Suppressor macrophage treated with lipopolysaccharide for 1 hour (primary cell): ENCODE results near the gene PHC2.
A peak's percentile ranks its signal among the peaks of the same experiment; 100 is the strongest.
"Not testable (repeated sequence)": the region's sequence is repeated elsewhere in the genome, so short reads cannot be mapped to it uniquely, and the experiment has no call there.

Experiments
- DNase-seq, 3 donors: peaks; one replicate each; pipeline ENCODE4 v3.0.0-alpha.2; 2020 to 2022

The PHC2 gene

GRCh38 chr1:33306653-33307493 lies 124.0 kb downstream of the PHC2 start:
- peak; percentile 24 to 40 (median 26) for DNase-seq

- no peak for DNase-seq
These were observed 124.9 kb downstream of the PHC2 start for GRCh38 chr1:33305816-33306652.

DNA sequence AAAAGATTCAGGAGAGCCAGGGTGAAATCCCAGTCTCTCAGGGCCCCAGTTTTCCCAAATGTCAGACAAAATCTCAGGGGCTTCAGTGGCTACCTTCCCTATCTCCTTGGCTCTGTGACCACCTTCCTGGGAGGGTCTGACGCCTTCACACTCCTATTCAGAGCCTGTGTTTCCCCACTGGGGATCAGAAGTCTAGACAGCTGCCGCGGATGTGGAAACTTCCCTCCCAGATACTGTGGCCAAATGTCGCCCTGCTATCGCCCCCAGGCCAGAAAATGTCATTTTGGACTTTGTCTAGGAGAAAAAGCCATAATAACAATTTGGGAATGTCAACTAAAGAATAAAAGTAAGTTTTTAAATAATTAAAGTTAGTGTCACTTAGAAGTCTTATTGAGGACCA lies 125.9 kb downstream of the PHC2 start:
- DNase-seq, result no peak

DNA sequence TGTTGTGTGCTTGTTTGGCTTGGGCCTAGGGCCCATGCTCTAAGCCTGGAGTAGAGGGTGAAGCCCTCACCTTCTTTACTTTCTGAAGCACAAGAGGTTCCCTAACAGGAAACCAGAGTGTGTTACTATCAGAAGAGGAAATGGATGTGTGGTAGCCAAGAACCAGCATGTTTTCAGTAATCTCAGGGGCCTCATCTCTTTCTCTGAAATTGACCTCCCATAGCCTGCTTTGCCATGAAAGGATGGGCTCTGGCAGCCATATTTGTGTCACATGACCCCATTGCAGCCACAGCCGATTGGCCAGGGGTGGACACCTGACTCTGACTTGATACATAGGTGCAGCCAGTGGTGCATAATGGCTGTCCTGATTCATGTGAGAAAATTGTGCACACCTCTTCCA lies 128.6 kb downstream of the PHC2 start:
- DNase-seq, result no peak

- DNase-seq, result no peak
These were observed 129.5 kb downstream of the PHC2 start for GRCh38 chr1:33301273-33301984.

DNA sequence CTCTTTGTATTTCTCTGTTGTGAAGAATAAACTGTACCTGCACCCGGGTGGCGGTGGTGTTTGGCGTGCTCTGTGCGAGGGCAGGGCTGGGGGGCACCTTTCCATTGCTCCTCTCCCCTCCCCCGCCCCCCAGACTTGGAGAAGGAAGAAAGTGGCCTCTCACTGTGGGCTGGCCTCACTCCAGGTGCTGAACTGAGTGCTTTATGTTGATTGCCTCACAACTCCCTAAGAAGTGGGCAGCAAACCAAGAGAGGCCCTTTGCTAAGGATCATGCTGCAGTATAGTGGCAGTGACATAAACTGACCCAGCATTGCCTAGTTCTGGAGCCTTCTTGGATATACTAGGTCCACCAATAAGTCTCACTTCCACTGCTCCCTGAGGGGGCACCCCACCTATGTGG lies 130.2 kb downstream of the PHC2 start:
- DNase-seq, result no peak

GRCh38 chr1:33299461-33300155 lies 131.3 kb downstream of the PHC2 start:
- DNase-seq, result no peak

DNA sequence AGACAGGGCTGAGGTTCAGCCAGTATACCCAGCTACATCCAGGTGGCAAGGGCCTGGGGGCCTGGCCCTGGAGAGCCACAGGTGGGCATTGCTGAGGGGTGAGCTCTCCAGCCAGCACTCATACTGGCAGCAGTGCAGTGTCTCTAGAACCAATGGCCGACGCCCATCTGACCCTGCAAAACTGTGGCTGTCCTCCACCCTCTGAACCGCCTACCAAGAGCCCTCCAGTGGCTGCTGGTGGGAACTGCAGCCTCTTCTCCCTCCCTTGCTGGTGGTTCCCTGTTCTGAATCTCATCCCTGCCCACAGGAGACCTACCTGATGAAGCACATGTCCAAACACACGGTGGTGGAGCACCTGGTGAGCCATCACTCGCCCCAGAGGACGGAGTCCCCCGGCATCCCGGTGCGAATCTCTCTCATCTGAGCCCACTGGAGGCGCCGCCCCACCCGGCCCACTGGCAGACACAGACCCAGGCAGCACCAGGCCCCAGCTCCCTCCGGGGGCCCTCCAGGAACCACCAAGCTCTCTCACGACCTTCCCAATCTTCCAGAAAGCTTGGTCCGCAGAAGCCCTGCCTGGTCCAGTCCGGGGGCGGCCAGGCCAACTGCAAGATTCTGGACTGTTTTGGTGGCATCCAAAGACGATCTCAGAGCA lies 132.1 kb downstream of the PHC2 start:
- peak; percentile 74 to 83 (median 74) for DNase-seq

DNA sequence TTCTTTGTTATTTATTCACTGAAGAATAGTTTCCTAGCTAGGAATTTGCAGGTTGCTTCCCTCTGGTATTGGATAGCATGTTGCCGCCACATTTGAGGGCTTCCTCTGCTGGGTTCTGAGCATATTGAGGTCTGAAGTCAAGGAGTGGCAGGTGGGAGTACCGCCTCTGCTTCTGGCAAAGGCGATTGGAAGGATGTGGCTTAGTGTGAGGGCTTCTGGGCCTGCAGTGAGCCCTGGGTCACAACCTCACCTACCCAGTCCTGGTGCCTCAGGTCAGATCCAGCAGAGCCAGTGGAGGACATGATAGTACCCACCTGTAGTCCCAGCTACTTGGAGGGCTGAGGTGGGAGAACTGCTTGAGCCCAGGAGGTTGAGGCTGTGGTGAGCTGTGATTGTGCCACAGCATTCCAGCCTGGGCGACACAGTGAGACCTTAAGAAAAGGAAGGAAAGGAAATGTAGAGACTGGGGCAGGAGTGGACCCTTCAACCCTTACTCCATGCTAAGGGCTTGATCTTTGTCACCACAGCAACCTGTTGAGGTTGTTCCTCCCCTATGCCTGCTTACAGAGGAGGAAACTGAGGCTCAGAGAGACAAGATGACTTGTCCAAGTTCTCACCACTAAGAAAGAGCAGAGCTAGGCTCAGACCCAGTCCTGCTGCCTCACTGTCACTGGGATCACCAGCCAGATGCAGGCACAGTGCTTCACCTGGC lies 132.8 kb downstream of the PHC2 start:
- no peak for DNase-seq

DNA sequence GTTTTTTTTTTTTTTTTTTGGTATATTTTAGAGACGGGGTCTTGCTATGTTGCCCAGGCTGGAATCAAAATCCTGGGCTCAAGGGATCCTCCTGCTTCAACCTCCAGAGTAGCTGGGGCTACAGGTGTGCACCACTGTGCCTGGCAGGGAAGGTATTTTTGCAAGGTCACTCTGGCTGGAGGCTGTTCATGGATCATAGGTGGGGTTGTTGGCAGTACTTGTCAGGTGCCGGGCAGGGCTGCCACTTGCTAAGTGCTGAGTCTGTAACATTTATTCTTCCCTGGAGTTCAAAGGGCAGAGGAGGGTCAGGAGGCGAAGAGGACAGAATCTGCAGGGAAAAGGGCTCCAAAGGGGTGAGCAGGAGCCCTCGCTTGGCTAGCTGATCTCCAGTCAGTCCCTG lies 134.1 kb downstream of the PHC2 start:
- DNase-seq, result no peak

DNA sequence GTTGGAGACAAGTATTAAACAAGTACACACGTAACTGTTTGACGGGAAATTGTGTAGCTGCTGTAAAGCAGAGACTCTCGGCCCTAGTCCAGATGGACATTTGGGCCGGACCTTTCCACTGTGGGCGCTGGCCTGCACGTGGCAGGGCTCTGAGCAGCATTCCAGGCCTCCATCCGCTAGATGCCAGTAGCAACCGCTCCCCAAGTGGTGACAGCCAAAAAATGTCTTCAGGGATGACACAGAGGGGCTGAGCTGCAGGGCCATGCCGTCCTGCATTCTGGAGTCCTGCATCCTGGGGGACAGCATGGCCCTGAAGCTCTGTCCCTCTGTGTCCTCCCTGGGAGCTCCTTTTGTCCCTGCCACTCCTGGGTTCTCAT lies 134.8 kb downstream of the PHC2 start:
- no peak for DNase-seq

- peak; percentile 87 to 94 (median 92) for DNase-seq
These were observed 135.3 kb downstream of the PHC2 start for GRCh38 chr1:33295450-33296081.

- no peak for DNase-seq
These were observed 135.9 kb downstream of the PHC2 start for GRCh38 chr1:33295023-33295422.

GRCh38 chr1:33294071-33295010 lies 136.6 kb downstream of the PHC2 start:
- no peak for DNase-seq

DNA sequence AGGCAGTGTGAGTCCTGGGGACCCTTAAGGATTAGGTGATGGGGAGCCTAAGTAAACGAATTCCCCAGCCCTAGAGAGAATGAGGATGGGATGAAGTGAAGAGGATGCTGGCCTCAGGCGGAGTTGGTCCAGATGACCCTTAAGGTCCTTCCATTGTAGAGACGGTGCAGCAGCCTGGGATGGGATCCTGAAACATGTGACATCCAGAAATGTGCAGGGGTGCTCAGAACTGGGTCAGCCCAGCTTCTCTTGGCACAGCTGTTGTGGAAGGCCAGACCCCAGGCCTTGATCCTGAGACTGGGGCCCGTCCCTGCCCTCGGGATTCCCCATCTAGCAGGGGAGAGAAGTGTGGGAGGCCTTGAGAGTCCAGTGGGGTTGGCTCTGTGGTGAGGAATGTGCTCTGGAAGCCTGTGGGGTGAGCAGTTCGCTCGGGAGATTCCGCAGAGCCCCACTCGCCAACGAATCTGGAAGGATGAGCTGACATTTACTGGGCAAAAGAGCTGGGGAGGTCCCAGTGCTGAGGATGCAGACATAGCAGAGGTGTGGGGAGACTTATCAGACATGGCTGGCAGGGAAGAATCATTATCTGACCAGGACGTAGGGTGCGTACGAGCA lies 138.1 kb downstream of the PHC2 start:
- DNase-seq, result no peak

DNA sequence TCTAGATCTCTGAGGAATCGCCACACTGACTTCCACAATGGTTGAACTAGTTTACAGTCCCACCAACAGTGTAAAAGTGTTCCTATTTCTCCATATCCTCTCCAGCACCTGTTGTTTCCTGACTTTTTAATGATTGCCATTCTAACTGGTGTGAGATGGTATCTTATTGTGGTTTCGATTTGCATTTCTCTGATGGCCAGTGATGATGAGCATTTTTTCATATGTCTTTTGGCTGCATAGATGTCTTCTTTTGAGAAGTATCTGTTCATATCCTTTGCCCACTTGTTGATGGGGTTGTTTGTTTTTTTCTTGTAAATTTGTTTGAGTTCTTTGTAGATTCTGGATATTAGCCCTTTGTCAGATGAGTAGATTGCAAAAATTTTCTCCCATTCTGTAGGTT lies 140.3 kb downstream of the PHC2 start:
- not testable (repeated sequence) for DNase-seq

GRCh38 chr1:33289858-33290154 lies 141.1 kb downstream of the PHC2 start:
- DNase-seq, result no peak

- DNase-seq, result no peak
These were observed 141.7 kb downstream of the PHC2 start for GRCh38 chr1:33288976-33289857.

DNA sequence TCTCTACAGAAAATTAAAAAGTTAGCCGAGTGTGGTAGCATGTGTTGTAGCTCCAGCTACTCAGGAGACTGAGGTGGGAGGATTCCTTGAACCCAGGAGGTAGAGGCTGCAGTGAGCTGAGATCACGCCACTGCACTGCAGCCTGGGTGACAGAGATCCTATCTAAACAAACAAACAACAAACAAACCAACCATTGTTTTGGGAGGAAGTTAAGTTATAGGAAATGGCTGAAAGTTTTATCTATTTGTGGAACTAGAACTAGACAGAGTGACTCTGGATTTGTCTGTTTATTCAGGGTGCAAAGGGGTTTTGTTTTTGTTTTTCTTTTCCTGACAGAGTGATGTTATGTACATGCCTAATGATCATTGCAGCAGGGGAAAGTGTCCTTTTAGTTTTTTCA lies 143.6 kb downstream of the PHC2 start:
- no peak for DNase-seq
